ENCODE data around the gene LRCH1. TPM values are rescaled to one million over a fixed set of nuclear protein-coding genes. Genes with fewer than 3 reads are reported as not detected.

Gene LRCH1
- total RNA-seq, 1 donor from 2014 or later = 13.1 TPM

DNA sequence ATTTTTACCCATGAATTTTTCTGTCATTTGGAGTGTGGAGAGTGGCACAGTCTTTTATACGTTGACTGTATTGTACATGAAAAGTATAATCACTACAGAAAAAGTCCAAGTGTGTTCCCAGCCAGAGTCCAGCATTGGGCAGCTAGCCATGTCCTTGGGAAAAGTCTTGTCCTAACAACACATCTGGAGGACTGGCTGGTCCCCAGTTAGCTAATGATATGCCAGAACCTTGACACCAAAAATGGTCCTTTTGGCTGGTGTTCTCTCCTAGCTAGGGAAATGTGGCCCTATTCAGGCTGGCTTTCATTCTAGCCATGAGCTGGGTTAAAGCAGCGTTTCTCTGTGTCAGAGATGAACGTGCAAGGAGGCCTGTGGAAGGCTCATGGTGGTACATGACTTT is 145.0 kb downstream of the LRCH1 start:
- Histone ChIP-seq H3K27me3 (ENCODE audit: low read depth) (no peaks in the 10 kb centered on the region), H3K4me3 (no peak overlapping the region), H3K27ac (replicated peaks) (peak overlapping the region; percentile 61), H3K9me3 (replicated peaks) (no peaks in the 10 kb centered on the region), H3K4me1 (peaks cover 24% of the 10 kb centered on the region), H3K36me3 (peaks cover 73% of the 10 kb centered on the region)
- intact Hi-C loops (cut with micrococcal nuclease) = loop anchor here (10.0 kb wide), 1 partner anchor 143 kb away; the partner anchor contains the start of gene LRCH1
- TF ChIP-seq, protein P1, sequence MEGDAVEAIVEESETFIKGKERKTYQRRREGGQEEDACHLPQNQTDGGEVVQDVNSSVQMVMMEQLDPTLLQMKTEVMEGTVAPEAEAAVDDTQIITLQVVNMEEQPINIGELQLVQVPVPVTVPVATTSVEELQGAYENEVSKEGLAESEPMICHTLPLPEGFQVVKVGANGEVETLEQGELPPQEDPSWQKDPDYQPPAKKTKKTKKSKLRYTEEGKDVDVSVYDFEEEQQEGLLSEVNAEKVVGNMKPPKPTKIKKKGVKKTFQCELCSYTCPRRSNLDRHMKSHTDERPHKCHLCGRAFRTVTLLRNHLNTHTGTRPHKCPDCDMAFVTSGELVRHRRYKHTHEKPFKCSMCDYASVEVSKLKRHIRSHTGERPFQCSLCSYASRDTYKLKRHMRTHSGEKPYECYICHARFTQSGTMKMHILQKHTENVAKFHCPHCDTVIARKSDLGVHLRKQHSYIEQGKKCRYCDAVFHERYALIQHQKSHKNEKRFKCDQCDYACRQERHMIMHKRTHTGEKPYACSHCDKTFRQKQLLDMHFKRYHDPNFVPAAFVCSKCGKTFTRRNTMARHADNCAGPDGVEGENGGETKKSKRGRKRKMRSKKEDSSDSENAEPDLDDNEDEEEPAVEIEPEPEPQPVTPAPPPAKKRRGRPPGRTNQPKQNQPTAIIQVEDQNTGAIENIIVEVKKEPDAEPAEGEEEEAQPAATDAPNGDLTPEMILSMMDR (IDR thresholded peaks at IDR 0.05; ENCODE audit: borderline replicate concordance) = no peak
- peak; percentile 67 for DNase-seq

DNA sequence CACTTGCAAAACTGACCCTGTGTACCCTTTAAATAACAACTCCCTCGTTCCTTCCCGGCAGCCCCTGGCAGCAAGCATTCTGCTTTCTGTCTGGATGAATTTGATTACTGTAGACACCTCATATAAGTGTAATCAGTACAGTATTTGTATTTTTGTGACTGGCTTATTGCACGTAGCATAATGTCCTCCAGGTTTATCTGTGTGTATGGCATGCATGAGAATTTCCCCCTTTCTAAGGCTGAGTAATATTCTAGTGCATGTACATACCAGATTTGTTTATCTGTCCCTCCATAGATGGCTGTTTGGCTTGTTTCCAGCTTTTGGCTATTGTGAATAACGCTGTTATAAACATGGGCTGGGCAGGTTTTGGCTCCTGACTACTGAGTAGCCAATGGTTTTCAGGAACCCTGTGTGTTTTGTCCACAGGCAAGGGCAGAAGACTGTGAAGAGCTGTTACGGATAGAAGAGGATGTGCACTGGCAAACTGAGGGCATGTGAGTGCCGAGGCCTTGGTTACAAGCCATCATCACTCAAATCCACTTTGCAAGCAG is 146.0 kb downstream of the LRCH1 start:
- Histone ChIP-seq H3K4me1 (peaks cover 24% of the 10 kb centered on the region), H3K9me3 (replicated peaks) (no peaks in the 10 kb centered on the region), H3K27me3 (ENCODE audit: low read depth) (no peaks in the 10 kb centered on the region), H3K27ac (replicated peaks) (peak overlapping the region; percentile 61), H3K36me3 (peaks cover 66% of the 10 kb centered on the region), H3K4me3 (no peak overlapping the region)
- DNase-seq = no peak
- TF ChIP-seq, protein P1 (IDR thresholded peaks at IDR 0.05; ENCODE audit: borderline replicate concordance) = no peak
- intact Hi-C loops (cut with micrococcal nuclease) = loop anchor here (10.0 kb wide), 1 partner anchor 144 kb away; the partner anchor contains the start of gene LRCH1

DNA sequence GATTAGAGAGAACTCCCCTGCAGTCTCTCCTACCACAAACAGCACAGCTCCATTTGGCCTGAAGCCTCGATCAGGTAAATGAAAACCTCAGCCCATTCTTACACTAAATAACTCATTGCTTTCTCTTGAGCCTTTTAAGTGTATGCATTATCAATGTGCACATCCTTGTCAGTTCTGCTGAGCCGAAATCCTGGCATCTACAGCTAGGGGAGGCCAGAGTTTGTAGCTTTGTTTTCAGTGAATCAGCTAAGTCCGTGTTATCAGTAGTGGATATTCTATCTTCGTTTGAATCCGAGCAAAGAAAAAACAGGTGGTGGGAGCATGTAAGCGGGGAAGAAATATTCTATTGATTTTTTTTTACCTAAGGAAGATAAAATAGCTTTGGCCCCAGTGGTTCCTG is 159.6 kb downstream of the LRCH1 start:
- Histone ChIP-seq H3K9me3 (replicated peaks) (no peaks in the 10 kb centered on the region), H3K4me3 (no peak overlapping the region), H3K36me3 (peaks cover 59% of the 10 kb centered on the region), H3K27ac (replicated peaks) (no peak overlapping the region), H3K27me3 (ENCODE audit: low read depth) (no peaks in the 10 kb centered on the region), H3K4me1 (no peaks in the 10 kb centered on the region)
- DNase-seq = no peak
- TF ChIP-seq, protein P1 (IDR thresholded peaks at IDR 0.05; ENCODE audit: borderline replicate concordance) = no peak
- intact Hi-C loops (cut with micrococcal nuclease) = no loop called here

DNA sequence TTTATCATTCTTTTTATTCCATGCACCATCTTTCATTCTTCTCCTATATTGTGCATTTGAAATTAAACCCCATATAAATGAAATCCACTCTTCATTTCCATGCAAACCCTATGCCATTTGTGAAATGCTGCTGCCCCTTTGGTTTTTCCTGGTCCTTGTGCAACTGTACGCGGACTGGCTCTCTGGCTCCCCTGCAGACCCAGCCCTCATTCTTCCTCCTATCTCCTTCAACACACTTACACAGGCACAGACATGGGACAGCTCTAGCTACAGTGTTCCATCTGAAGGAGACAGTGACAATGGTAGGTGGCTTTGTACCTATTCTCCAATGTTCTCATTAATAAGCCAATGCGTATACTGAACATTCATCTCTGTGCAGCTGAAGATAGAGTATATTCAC is 162.4 kb downstream of the LRCH1 start:
- TF ChIP-seq, protein P1 (IDR thresholded peaks at IDR 0.05; ENCODE audit: borderline replicate concordance) = no peak
- H3K9me3 ChIP-seq (replicated peaks) = no peaks in the 10 kb centered on the region
- H3K36me3 ChIP-seq = peaks cover 46% of the 10 kb centered on the region
- intact Hi-C loops (cut with micrococcal nuclease) = no loop called here
- H3K4me3 ChIP-seq = no peak overlapping the region
- no peaks in the 10 kb centered on the region for H3K4me1 ChIP-seq
- no peak overlapping the region for H3K27ac ChIP-seq (replicated peaks)
- H3K27me3 ChIP-seq (ENCODE audit: low read depth) = no peaks in the 10 kb centered on the region
- no peak for DNase-seq

DNA sequence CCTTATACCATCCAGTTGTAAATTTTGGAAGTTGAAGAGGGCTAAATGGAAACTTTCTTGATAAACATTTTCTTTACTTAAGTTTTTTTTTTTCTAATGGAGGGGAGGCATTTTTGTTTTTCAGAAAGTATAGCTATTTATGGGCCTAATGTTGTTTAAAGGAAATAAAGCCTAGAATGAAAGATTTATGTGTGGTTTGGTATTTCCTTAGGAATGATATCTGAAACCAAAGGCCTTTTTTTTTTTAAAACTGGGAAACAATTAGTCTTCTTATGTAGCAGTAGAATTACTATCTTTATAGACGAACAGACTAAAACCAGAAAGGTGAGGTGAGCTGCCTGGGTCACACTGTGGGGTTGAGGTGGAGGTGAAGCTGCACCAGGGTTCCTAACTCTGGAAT is 163.9 kb downstream of the LRCH1 start:
- H3K9me3 ChIP-seq (replicated peaks) = no peaks in the 10 kb centered on the region
- H3K27me3 ChIP-seq (ENCODE audit: low read depth) = no peaks in the 10 kb centered on the region
- no peak overlapping the region for H3K4me3 ChIP-seq
- no peak for DNase-seq
- peaks cover 10% of the 10 kb centered on the region for H3K4me1 ChIP-seq
- TF ChIP-seq, protein P1 (IDR thresholded peaks at IDR 0.05; ENCODE audit: borderline replicate concordance) = no peak
- intact Hi-C loops (cut with micrococcal nuclease) = no loop called here
- peaks cover 32% of the 10 kb centered on the region for H3K36me3 ChIP-seq
- H3K27ac ChIP-seq (replicated peaks) = no peak overlapping the region

All from left ventricle myocardium inferior (tissue), 1 donor.